GM12874 (cell line): Measurements from ENCODE around the gene TOMM20L.

Source experiments
- CTCF ChIP-seq: IDR thresholded peaks from 2 replicates; pipeline ENCODE4 v1.5.1; 2011; ENCODE audit warnings: low read depth, mild to moderate bottlenecking, control low read depth, low read length, moderate library complexity; ENCODE audit not compliant: insufficient read depth

Gene TOMM20L

GRCh38 chr14:58395812-58396788 is at the start of gene TOMM20L:
Gene TOMM20L (plus strand): TSS chr14:58395930. CDS start chr14:58395958, 28 bp downstream.
- peak; percentile 91 for TF ChIP-seq CTCF

- TF ChIP-seq CTCF = no peak
Observed at GRCh38 chr14:58353516-58354299, 42.0 kb upstream of the TOMM20L start.

GRCh38 chr14:58354808-58355207 is 40.9 kb upstream of the TOMM20L start:
- TF ChIP-seq CTCF = no peak

- no peak for TF ChIP-seq CTCF
Observed at GRCh38 chr14:58356268-58356667, 39.5 kb upstream of the TOMM20L start.

- TF ChIP-seq CTCF = no peak; the same call in 1 of the 2 replicates
Observed at GRCh38 chr14:58362798-58363412, 32.8 kb upstream of the TOMM20L start.

GRCh38 chr14:58364316-58364715 is 31.4 kb upstream of the TOMM20L start:
- TF ChIP-seq CTCF = no peak

- no peak for TF ChIP-seq CTCF
Observed at GRCh38 chr14:58367296-58367695, 28.4 kb upstream of the TOMM20L start.
